ENCODE results near the gene IBSP.
A peak's percentile ranks its signal among the peaks of the same experiment; 100 is the strongest.

The IBSP gene, protein sequence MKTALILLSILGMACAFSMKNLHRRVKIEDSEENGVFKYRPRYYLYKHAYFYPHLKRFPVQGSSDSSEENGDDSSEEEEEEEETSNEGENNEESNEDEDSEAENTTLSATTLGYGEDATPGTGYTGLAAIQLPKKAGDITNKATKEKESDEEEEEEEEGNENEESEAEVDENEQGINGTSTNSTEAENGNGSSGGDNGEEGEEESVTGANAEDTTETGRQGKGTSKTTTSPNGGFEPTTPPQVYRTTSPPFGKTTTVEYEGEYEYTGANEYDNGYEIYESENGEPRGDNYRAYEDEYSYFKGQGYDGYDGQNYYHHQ

GRCh38 chr4:87799301-87800113, at the start of gene IBSP:
Gene IBSP, plus strand, starts transcription at chr4:87799554. Its CDS starts 2,808 bp downstream, at chr4:87802362.
- H3K27me3 Mint-ChIP-seq = peaks cover 7% of the 10 kb centered on the region
- ATAC-seq (no peak), DNase-seq (no peak)
- no peak within 1 kb of the TSS for H3K27ac Mint-ChIP-seq
- H3K9me3 Mint-ChIP-seq = peaks cover 0 to 8% of the 10 kb centered on the region in 2 donors
- no peak within 1 kb of the TSS for H3K4me3 Mint-ChIP-seq
- H3K4me1 Mint-ChIP-seq = no peaks in the 10 kb centered on the region

DNA sequence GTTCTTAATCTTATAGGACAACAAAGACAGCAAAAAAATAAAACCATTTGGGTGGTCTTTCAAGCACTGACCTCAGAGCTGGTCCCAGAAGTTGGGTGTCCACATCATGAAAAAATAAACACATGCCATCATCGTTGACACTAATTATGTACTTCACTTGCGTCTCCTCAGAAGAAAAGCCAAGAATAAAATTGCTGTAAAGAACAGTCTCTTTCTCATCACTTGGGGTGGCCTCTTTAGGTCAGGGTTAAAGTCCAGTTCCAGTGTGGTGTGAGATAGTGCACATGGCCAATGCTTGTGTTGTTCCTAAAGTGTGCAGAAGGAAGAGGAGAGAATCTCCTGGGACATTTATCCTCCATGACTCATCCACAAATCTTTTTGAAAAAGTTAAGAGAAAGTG, 49.5 kb upstream of the IBSP start:
- ATAC-seq (no peak), DNase-seq (no peak)
- H3K4me3 Mint-ChIP-seq = no peak overlapping the region
- no peaks in the 10 kb centered on the region for H3K9me3 Mint-ChIP-seq
- no peaks in the 10 kb centered on the region for H3K27me3 Mint-ChIP-seq
- no peak overlapping the region for H3K27ac Mint-ChIP-seq
- H3K4me1 Mint-ChIP-seq = no peaks in the 10 kb centered on the region

- no peak for ATAC-seq
These were observed 41.1 kb upstream of the IBSP start for GRCh38 chr4:87758270-87758669.

DNA sequence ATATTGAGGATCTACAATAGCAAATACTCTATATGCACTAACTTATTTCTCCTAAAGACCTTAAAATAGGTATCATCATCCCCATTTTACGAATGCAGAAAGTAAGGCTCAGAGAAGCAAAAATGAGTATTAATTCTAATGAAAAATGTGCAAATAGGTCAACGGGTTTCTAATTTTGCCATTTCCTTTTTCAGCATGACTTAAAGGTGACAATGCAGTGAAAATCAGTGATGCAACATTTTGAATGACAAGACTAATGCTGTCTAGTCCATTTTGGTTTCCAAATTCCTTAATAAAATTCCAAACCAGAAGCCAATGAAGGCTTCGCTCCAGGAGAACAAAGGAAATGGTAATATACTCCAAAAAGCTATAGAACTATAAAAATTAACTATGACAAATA, 37.0 kb upstream of the IBSP start:
- Mint-ChIP-seq H3K27me3 (no peaks in the 10 kb centered on the region), H3K9me3 (no peaks in the 10 kb centered on the region), H3K27ac (no peak overlapping the region), H3K4me3 (no peak overlapping the region), H3K4me1 (no peaks in the 10 kb centered on the region)
- ATAC-seq (no peak), DNase-seq (no peak)

More at GRCh38 chr4:87758270-87758669, 41.1 kb upstream of the IBSP start:
- DNase-seq = no peak
- no peaks in the 10 kb centered on the region for H3K4me1 Mint-ChIP-seq
- H3K4me3 Mint-ChIP-seq = no peak overlapping the region
- H3K9me3 Mint-ChIP-seq = no peaks in the 10 kb centered on the region
- no peaks in the 10 kb centered on the region for H3K27me3 Mint-ChIP-seq
- H3K27ac Mint-ChIP-seq = no peak overlapping the region

DNA sequence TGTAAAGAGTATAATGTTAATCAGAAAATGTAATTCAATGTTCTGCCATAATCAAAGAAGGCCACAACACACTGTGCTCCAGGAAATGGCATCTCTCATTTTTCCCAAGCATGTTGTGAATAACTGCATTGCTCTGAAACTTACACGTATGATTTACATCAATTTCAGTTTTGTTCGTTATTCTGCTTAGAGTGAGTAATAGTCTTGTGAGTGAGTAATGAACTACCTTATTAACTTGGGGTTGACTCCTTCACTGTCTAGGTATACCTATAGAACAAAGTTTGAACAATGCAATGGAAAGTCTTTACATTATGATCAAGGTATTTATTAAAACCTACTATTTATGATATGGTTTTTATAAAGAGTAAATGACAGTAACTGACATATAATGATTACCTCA, 17.8 kb upstream of the IBSP start:
- Mint-ChIP-seq H3K9me3 (no peaks in the 10 kb centered on the region), H3K4me3 (no peak overlapping the region), H3K4me1 (no peaks in the 10 kb centered on the region), H3K27me3 (peaks cover 8% of the 10 kb centered on the region), H3K27ac (no peak overlapping the region)
- ATAC-seq = no peak
- DNase-seq = no peak

DNA sequence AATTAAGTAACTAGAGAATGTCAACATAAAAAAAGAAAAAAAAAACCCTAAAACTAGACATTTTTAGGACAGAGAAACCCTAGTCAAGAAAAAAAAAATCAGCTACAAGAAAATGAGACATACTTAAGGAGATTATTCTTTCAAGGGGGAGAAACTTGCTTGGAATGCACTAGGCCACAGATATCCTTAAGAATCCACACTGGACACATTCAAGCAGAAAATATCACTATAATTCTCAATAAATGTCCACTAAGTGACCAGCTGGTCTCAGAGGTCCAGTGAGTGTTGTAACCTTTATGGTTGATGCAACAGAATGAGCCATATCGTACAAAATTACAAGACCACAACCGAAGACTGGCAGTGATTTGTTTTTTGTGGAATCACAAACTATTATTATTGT, 15.6 kb upstream of the IBSP start:
- DNase-seq = no peak
- no peak overlapping the region for H3K27ac Mint-ChIP-seq
- no peaks in the 10 kb centered on the region for H3K4me1 Mint-ChIP-seq

GRCh38 chr4:87785731-87786509, 13.4 kb upstream of the IBSP start:
- no peak overlapping the region for H3K27ac Mint-ChIP-seq
- no peaks in the 10 kb centered on the region for H3K9me3 Mint-ChIP-seq
- H3K27me3 Mint-ChIP-seq = no peaks in the 10 kb centered on the region
- DNase-seq (no peak), ATAC-seq (no peak)
- H3K4me3 Mint-ChIP-seq = no peak overlapping the region
- H3K4me1 Mint-ChIP-seq = no peaks in the 10 kb centered on the region

More for the DNA sequence above, 15.6 kb upstream of the IBSP start:
- no peaks in the 10 kb centered on the region for H3K9me3 Mint-ChIP-seq
- no peak for ATAC-seq
- no peak overlapping the region for H3K4me3 Mint-ChIP-seq
- peaks cover 8% of the 10 kb centered on the region for H3K27me3 Mint-ChIP-seq

GRCh38 chr4:87802858-87803257, 3.5 kb downstream of the IBSP start:
- no peaks in the 10 kb centered on the region for H3K9me3 Mint-ChIP-seq
- ATAC-seq = no peak
- no peak overlapping the region for H3K4me3 Mint-ChIP-seq
- no peaks in the 10 kb centered on the region for H3K27me3 Mint-ChIP-seq
- DNase-seq = no peak
- H3K27ac Mint-ChIP-seq = no peak overlapping the region
- H3K4me1 Mint-ChIP-seq = no peaks in the 10 kb centered on the region

- Mint-ChIP-seq H3K4me1 (no peaks in the 10 kb centered on the region), H3K9me3 (no peaks in the 10 kb centered on the region), H3K27ac (no peak overlapping the region), H3K27me3 (no peaks in the 10 kb centered on the region), H3K4me3 (no peak overlapping the region)
- DNase-seq = no peak
- ATAC-seq = no peak
These were observed 4.1 kb downstream of the IBSP start for GRCh38 chr4:87803421-87803820.

DNA sequence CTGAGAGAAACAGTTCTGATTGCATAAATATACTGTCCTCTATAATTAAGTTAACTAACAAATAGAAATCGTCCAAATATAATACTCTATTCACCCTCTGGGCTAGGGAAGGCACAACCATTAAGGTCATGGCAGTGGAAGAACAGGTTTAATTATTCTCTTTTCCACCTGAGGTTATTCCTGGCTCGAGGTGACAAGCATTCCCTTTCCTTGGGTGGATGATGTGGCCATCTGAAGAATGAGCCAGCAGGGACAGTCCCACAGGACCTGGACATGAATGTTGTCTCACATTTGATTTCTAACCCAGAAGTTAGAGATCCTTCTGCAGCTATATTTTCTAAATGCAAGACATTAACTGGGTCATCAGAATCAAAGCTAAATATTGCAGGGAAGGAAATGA, 5.5 kb downstream of the IBSP start:
- no peak for DNase-seq
- Mint-ChIP-seq H3K4me1 (no peaks in the 10 kb centered on the region), H3K4me3 (no peak overlapping the region), H3K9me3 (no peaks in the 10 kb centered on the region), H3K27me3 (no peaks in the 10 kb centered on the region), H3K27ac (no peak overlapping the region)
- ATAC-seq = no peak

- no peaks in the 10 kb centered on the region for H3K4me1 Mint-ChIP-seq
- peak overlapping the region in 1 of 2 donors; percentile 79 for H3K27ac Mint-ChIP-seq
- H3K4me3 Mint-ChIP-seq = no peak overlapping the region
- H3K9me3 Mint-ChIP-seq = peaks cover 0 to 2% of the 10 kb centered on the region in 2 donors
- H3K27me3 Mint-ChIP-seq = no peaks in the 10 kb centered on the region
- DNase-seq (no peak), ATAC-seq (no peak)
These were observed 6.6 kb downstream of the IBSP start for GRCh38 chr4:87805971-87806370.

GRCh38 chr4:87806520-87806919, 7.2 kb downstream of the IBSP start:
- H3K4me3 Mint-ChIP-seq = no peak overlapping the region
- H3K27me3 Mint-ChIP-seq = no peaks in the 10 kb centered on the region
- no peak overlapping the region for H3K27ac Mint-ChIP-seq
- DNase-seq (no peak), ATAC-seq (no peak)
- peaks cover 0 to 7% of the 10 kb centered on the region in 2 donors for H3K9me3 Mint-ChIP-seq
- no peaks in the 10 kb centered on the region for H3K4me1 Mint-ChIP-seq

GRCh38 chr4:87807402-87807801, 8.0 kb downstream of the IBSP start:
- ATAC-seq (no peak), DNase-seq (no peak)
- no peak overlapping the region for H3K27ac Mint-ChIP-seq
- no peaks in the 10 kb centered on the region for H3K4me1 Mint-ChIP-seq
- H3K4me3 Mint-ChIP-seq = no peak overlapping the region
- no peaks in the 10 kb centered on the region for H3K27me3 Mint-ChIP-seq
- peaks cover 0 to 8% of the 10 kb centered on the region in 2 donors for H3K9me3 Mint-ChIP-seq

DNA sequence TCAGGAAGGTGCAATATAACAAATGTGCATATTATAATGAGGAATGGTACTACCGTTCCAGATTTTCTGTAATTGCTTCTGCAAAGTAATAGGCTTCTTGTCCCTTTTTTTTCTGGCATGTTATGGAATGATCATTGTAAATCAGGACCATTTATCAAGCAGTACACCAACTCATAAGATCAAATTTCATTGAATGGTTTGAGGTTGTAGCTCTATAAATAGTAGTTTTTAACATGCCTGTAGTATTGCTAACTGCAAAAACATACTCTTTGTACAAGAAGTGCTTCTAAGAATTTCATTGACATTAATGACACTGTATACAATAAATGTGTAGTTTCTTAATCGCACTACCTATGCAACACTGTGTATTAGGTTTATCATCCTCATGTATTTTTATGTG, 12.6 kb downstream of the IBSP start:
- peaks cover 0 to 8% of the 10 kb centered on the region in 2 donors for H3K9me3 Mint-ChIP-seq
- no peaks in the 10 kb centered on the region for H3K4me1 Mint-ChIP-seq
- no peak for DNase-seq
- H3K4me3 Mint-ChIP-seq = no peak overlapping the region
- no peak overlapping the region for H3K27ac Mint-ChIP-seq
- peaks cover 12% of the 10 kb centered on the region for H3K27me3 Mint-ChIP-seq
- ATAC-seq = no peak

DNA sequence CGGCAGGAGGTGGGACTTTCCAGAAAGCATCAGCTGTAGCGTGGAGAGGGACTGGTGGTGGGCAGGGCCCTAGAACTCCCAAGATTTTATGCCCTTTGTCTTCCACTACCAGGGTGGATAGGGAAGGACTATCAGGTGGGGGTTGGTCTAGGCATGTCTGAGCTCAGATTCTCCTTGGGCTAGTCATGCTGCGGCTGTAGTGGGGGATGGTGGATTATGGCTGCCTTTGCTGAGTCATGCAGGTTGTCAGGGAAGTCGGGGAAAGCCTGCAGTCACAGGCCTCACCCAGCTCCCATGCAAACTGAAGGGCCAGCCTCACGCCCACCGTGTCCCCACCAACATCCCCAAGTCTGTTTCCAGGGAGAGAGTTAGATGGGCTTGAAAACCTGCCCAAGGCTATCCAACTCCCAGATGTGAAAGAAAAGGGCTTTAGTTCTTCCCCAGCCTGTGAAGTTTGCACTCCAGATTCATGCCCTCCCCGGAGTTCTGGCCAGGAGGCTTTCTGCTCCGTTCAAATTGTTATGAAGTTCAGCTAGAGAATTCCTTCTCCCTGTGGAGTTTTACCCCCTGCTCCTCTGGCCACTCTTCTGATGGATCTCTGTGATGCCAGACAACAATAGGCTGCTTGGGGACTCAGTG, 20.0 kb downstream of the IBSP start:
- ATAC-seq (no peak), DNase-seq (no peak)
- H3K9me3 Mint-ChIP-seq = no peaks in the 10 kb centered on the region
- no peak overlapping the region for H3K27ac Mint-ChIP-seq
- peaks cover 57% of the 10 kb centered on the region for H3K27me3 Mint-ChIP-seq
- no peak overlapping the region for H3K4me3 Mint-ChIP-seq
- H3K4me1 Mint-ChIP-seq = no peaks in the 10 kb centered on the region
